Measurements from ENCODE around the gene IFI30. TPM values are rescaled to one million over a fixed set of nuclear protein-coding genes. Genes with fewer than 3 reads are reported as not detected.

IFI30 gene
- total and polyA plus RNA-seq, 4 donors = 205 to 1,883 (median 526) TPM

- H3K36me3 ChIP-seq (ENCODE audit: control insufficient read depth in 4 of 4, insufficient read depth in 4 of 4, low read length in 4 of 4) = peaks cover 8 to 29% (median 16%) of the 10 kb centered on the region in 4 donors
- no peak for TF ChIP-seq CTCF (IDR thresholded peaks at IDR 0.05; ENCODE audit: control extremely low read depth, extremely low read depth)
- ATAC-seq (ENCODE audit: insufficient read depth, low FRiP score) (no peak), DNase-seq (no peak)
- no peak overlapping the region for H3K9ac ChIP-seq (ENCODE audit: insufficient read depth in 1 of 2, low read length in 2 of 2)
- 95% methylated on average over 65 to 66 of the region's 66 CpGs for WGBS, 2 donors
- no peaks in the 10 kb centered on the region for H3K27me3 ChIP-seq (ENCODE audit: control insufficient read depth in 3 of 3, insufficient read depth in 3 of 3, low read length in 2 of 3)
- H3K27ac ChIP-seq (ENCODE audit: low read depth in 1 of 2, low read length in 1 of 2) = no peak overlapping the region
- no peak overlapping the region for H3K4me3 ChIP-seq
- no peaks in the 10 kb centered on the region for H3K9me3 ChIP-seq (ENCODE audit: control insufficient read depth in 4 of 4, insufficient read depth in 3 of 4, low read length in 3 of 4)
- H3K4me1 ChIP-seq (ENCODE audit: control insufficient read depth in 5 of 5, insufficient read depth in 5 of 5, low read length in 5 of 5) = peaks cover 0 to 8% (median 0%) of the 10 kb centered on the region in 5 donors
These were observed 4.8 kb upstream of the IFI30 start for GRCh38 chr19:18168673-18169381.

- TF ChIP-seq CTCF (IDR thresholded peaks at IDR 0.05; ENCODE audit: control extremely low read depth, extremely low read depth) = no peak
- WGBS, 2 donors = 52 to 60% methylated on average over 16 of the region's 16 CpGs
- Histone ChIP-seq H3K4me1 (ENCODE audit: control insufficient read depth in 5 of 5, insufficient read depth in 5 of 5, low read length in 5 of 5) (peaks cover 0 to 8% (median 4%) of the 10 kb centered on the region in 5 donors), H3K27me3 (ENCODE audit: control insufficient read depth in 3 of 3, insufficient read depth in 3 of 3, low read length in 2 of 3) (peaks cover 0 to 2% (median 0%) of the 10 kb centered on the region in 3 donors), H3K4me3 (no peak overlapping the region), H3K9me3 (ENCODE audit: control insufficient read depth in 4 of 4, insufficient read depth in 3 of 4, low read length in 3 of 4) (no peaks in the 10 kb centered on the region), H3K36me3 (ENCODE audit: control insufficient read depth in 4 of 4, insufficient read depth in 4 of 4, low read length in 4 of 4) (peaks cover 4 to 26% (median 6%) of the 10 kb centered on the region in 4 donors), H3K9ac (ENCODE audit: insufficient read depth in 1 of 2, low read length in 2 of 2) (no peak overlapping the region), H3K27ac (ENCODE audit: low read depth in 1 of 2, low read length in 1 of 2) (peak overlapping the region in 1 of 2 donors; percentile 77)
- no peak for ATAC-seq (ENCODE audit: insufficient read depth, low FRiP score)
- no peak for DNase-seq
These were observed 2.8 kb upstream of the IFI30 start for GRCh38 chr19:18170714-18171255.

GRCh38 chr19:18171605-18172327 is 1.8 kb upstream of the IFI30 start:
- Histone ChIP-seq H3K4me1 (ENCODE audit: control insufficient read depth in 5 of 5, insufficient read depth in 5 of 5, low read length in 5 of 5) (peaks cover 0 to 8% (median 4%) of the 10 kb centered on the region in 5 donors), H3K9me3 (ENCODE audit: control insufficient read depth in 4 of 4, insufficient read depth in 3 of 4, low read length in 3 of 4) (no peaks in the 10 kb centered on the region), H3K9ac (ENCODE audit: insufficient read depth in 1 of 2, low read length in 2 of 2) (no peak overlapping the region), H3K27ac (ENCODE audit: low read depth in 1 of 2, low read length in 1 of 2) (peak overlapping the region in 1 of 2 donors; percentile 71), H3K36me3 (ENCODE audit: control insufficient read depth in 4 of 4, insufficient read depth in 4 of 4, low read length in 4 of 4) (peaks cover 0 to 21% (median 2%) of the 10 kb centered on the region in 4 donors), H3K4me3 (no peak overlapping the region), H3K27me3 (ENCODE audit: control insufficient read depth in 3 of 3, insufficient read depth in 3 of 3, low read length in 2 of 3) (peaks cover 0 to 2% (median 0%) of the 10 kb centered on the region in 3 donors)
- 88 to 93% methylated on average over 8 of the region's 8 CpGs for WGBS, 2 donors
- no peak for TF ChIP-seq CTCF (IDR thresholded peaks at IDR 0.05; ENCODE audit: control extremely low read depth, extremely low read depth)
- ATAC-seq (ENCODE audit: insufficient read depth, low FRiP score) (no peak), DNase-seq (no peak)
